ENCODE data around the gene TMEM178B.

The TMEM178B gene

DNA sequence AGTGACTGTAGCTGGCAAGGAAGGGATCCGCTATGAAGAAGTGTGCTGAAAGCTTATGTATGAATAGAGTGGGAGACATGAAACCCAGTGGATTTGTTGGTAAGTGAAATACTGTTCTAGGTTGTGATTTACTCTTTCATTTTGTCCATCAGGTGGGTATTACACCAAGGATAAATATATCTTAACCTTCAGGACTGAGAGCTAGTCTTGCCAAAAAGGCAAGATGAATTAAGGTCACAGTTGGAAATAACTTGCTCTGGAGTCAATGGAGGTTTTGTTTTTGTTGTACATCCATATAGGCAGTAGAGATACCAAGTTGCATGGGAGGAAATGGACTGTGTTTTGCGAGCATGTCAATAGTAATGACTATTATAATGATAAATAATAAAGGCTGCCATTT, 190.6 kb downstream of the TMEM178B start:
- Histone ChIP-seq H3K27me3 (ENCODE audit: insufficient read depth, low read length) (no peaks in the 10 kb centered on the region), H3K79me2 (ENCODE audit: control insufficient read depth, insufficient read depth, low read length, unreplicated experiment) (no peaks in the 10 kb centered on the region), H3K4me1 (ENCODE audit: control insufficient read depth, insufficient read depth, low read length, unreplicated experiment) (no peaks in the 10 kb centered on the region), H3K27ac (ENCODE audit: low read depth, low read length) (no peak overlapping the region), H2AFZ (ENCODE audit: low read length, unreplicated experiment) (no peak overlapping the region), H3K4me3 (ENCODE audit: low read depth, low read length) (no peak overlapping the region), H3K36me3 (ENCODE audit: insufficient read depth, low read length) (no peaks in the 10 kb centered on the region)

DNA sequence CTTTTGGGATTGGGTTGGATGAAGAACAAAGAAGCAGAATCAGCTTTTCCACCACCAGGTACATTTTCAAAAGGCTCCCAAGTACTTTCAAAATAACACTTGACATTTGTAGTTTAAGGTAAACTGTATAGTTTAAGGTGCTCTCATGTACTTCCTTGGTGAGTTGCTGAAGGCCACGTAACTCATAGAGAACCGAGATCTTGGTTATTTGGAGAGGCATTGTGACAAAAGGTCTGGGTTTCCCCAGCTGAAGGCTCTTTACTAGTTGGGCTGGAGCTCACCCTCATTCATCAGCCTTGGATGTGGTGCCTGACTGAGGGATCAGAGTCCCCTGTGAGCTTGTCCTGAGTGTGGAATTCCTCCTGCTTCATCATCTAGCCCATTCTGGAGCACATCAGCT, 191.8 kb downstream of the TMEM178B start:
- H3K79me2 ChIP-seq (ENCODE audit: control insufficient read depth, insufficient read depth, low read length, unreplicated experiment) = no peaks in the 10 kb centered on the region
- no peaks in the 10 kb centered on the region for H3K27me3 ChIP-seq (ENCODE audit: insufficient read depth, low read length)
- H3K27ac ChIP-seq (ENCODE audit: low read depth, low read length) = no peak overlapping the region
- H3K4me3 ChIP-seq (ENCODE audit: low read depth, low read length) = no peak overlapping the region
- H3K4me1 ChIP-seq (ENCODE audit: control insufficient read depth, insufficient read depth, low read length, unreplicated experiment) = no peaks in the 10 kb centered on the region
- no peaks in the 10 kb centered on the region for H3K36me3 ChIP-seq (ENCODE audit: insufficient read depth, low read length)
- H2AFZ ChIP-seq (ENCODE audit: low read length, unreplicated experiment) = no peak overlapping the region

DNA sequence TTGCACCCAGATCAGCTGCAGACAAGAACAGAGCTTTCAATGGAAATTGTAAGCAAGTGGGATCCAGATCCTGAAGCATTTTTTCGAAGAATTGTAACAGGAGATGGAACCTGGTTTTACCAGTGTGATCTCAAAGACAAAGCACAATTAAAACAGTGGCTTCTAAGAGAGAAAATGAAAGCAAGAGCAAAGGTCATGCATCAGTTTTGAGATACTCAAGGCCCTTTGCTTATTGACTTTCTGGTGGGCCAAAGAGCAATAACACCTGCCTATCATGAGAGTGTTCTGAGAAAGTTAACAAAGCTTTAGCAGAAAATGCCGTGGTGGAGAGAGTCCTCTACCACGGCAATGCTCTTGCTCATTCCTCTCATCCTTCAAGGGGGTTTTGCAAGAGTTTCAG, 194.8 kb downstream of the TMEM178B start:
- no peak overlapping the region for H3K4me3 ChIP-seq (ENCODE audit: low read depth, low read length)
- no peak overlapping the region for H3K27ac ChIP-seq (ENCODE audit: low read depth, low read length)
- H2AFZ ChIP-seq (ENCODE audit: low read length, unreplicated experiment) = no peak overlapping the region
- H3K27me3 ChIP-seq (ENCODE audit: insufficient read depth, low read length) = no peaks in the 10 kb centered on the region
- H3K36me3 ChIP-seq (ENCODE audit: insufficient read depth, low read length) = no peaks in the 10 kb centered on the region
- no peaks in the 10 kb centered on the region for H3K79me2 ChIP-seq (ENCODE audit: control insufficient read depth, insufficient read depth, low read length, unreplicated experiment)
- no peaks in the 10 kb centered on the region for H3K4me1 ChIP-seq (ENCODE audit: control insufficient read depth, insufficient read depth, low read length, unreplicated experiment)

DNA sequence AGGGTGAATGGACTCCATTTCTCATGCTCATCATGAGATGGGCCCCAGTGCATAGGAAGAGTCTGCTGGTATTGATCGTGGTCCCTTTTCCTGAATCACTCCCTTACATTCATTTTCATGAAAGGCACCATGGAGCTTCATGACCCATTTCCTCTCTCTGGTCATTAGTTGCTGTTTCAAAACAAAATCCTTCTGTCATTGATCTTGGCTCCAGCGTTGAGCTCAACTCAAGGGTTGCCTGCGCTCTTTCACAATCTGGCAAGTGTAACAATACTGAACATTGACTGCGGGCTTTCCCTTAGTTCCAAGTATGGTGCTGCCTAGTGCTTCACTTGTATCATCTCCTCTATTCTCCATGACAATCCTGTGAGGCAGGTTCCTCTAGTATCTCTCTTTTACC, 197.6 kb downstream of the TMEM178B start:
- Histone ChIP-seq H2AFZ (ENCODE audit: low read length, unreplicated experiment) (no peak overlapping the region), H3K4me3 (ENCODE audit: low read depth, low read length) (no peak overlapping the region), H3K27me3 (ENCODE audit: insufficient read depth, low read length) (no peaks in the 10 kb centered on the region), H3K36me3 (ENCODE audit: insufficient read depth, low read length) (no peaks in the 10 kb centered on the region), H3K79me2 (ENCODE audit: control insufficient read depth, insufficient read depth, low read length, unreplicated experiment) (no peaks in the 10 kb centered on the region), H3K4me1 (ENCODE audit: control insufficient read depth, insufficient read depth, low read length, unreplicated experiment) (no peaks in the 10 kb centered on the region), H3K27ac (ENCODE audit: low read depth, low read length) (no peak overlapping the region)

DNA sequence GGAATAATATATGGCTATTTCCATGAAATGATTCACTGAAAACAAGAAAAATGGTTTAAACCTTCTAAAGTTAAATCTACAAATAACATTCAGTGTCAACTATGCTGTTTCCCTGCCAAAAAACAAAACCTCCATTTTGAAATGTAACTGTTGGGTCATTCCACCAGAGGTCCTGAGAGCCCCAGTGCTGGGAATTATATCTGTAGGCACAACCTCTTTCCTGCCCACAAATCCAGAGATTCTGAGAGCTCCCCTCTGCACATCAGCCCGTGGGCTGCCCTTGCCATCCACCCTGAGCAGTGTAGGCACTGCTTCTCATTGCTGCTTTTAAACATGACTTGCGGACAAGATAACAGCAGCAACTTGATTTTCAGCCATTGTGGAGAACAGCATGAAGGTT, 198.6 kb downstream of the TMEM178B start:
- Histone ChIP-seq H2AFZ (ENCODE audit: low read length, unreplicated experiment) (no peak overlapping the region), H3K27me3 (ENCODE audit: insufficient read depth, low read length) (no peaks in the 10 kb centered on the region), H3K79me2 (ENCODE audit: control insufficient read depth, insufficient read depth, low read length, unreplicated experiment) (no peaks in the 10 kb centered on the region), H3K27ac (ENCODE audit: low read depth, low read length) (no peak overlapping the region), H3K4me1 (ENCODE audit: control insufficient read depth, insufficient read depth, low read length, unreplicated experiment) (no peaks in the 10 kb centered on the region), H3K36me3 (ENCODE audit: insufficient read depth, low read length) (no peaks in the 10 kb centered on the region), H3K4me3 (ENCODE audit: low read depth, low read length) (no peak overlapping the region)

DNA sequence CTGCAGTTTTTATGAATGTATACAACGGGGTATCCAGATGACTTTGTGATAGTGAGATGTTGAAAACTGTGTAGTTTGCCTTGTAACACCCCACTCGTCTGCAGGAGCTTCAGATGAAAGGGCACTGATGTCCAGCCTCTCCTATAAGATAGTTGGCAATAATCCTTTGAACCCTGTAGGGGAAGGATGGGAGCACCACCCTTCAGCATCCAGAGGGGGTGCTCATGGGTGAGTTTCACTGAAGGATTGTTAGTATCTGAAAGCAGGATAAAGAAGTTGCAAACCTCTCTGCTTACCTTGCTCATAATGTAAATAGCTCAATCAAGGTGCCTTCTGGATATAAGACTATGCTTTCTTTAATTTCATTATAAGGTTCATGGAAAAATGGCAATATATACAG, 201.5 kb downstream of the TMEM178B start:
- H3K79me2 ChIP-seq (ENCODE audit: control insufficient read depth, insufficient read depth, low read length, unreplicated experiment) = no peaks in the 10 kb centered on the region
- H3K36me3 ChIP-seq (ENCODE audit: insufficient read depth, low read length) = no peaks in the 10 kb centered on the region
- H2AFZ ChIP-seq (ENCODE audit: low read length, unreplicated experiment) = no peak overlapping the region
- H3K27ac ChIP-seq (ENCODE audit: low read depth, low read length) = no peak overlapping the region
- no peaks in the 10 kb centered on the region for H3K4me1 ChIP-seq (ENCODE audit: control insufficient read depth, insufficient read depth, low read length, unreplicated experiment)
- H3K4me3 ChIP-seq (ENCODE audit: low read depth, low read length) = no peak overlapping the region
- no peaks in the 10 kb centered on the region for H3K27me3 ChIP-seq (ENCODE audit: insufficient read depth, low read length)

DNA sequence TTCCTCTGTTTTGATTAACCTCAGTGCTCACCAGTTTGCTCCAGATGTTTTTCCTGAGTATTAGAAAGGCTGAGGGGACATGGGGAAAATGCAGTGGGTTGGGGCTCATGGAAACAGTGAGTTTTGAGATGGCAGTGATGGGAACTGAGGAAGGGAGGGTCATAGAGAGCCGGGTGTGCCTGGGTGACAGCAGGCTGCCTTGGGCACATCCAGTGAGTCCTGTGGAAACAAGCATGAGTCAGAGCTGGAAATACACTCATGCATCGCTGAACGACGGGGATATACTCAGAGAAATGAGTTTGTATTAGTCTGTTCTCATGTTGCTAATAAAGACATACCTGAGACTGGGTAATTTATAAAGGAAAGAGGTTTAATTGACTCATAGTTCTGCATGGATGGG, 202.2 kb downstream of the TMEM178B start:
- Histone ChIP-seq H2AFZ (ENCODE audit: low read length, unreplicated experiment) (no peak overlapping the region), H3K27ac (ENCODE audit: low read depth, low read length) (no peak overlapping the region), H3K79me2 (ENCODE audit: control insufficient read depth, insufficient read depth, low read length, unreplicated experiment) (no peaks in the 10 kb centered on the region), H3K27me3 (ENCODE audit: insufficient read depth, low read length) (no peaks in the 10 kb centered on the region), H3K36me3 (ENCODE audit: insufficient read depth, low read length) (no peaks in the 10 kb centered on the region), H3K4me3 (ENCODE audit: low read depth, low read length) (no peak overlapping the region), H3K4me1 (ENCODE audit: control insufficient read depth, insufficient read depth, low read length, unreplicated experiment) (no peaks in the 10 kb centered on the region)

DNA sequence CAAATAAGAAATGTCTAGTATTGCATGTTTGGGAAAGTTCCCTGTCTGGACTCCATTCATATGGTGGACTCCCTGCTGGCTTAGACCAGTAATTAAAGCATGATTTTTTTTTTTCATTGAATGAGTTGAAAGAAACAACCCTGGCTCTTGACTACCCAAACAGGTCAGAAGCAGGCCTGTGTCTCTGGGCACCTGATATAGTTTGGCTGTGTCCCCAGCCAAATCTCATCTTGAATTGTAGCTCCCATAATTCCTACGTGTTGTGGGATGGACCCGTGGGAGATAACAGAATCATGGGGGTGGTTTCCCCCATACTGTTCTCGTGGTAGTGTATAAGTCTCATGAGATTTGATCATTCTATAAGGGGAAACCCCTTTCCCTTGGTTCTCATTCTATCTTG, 206.2 kb downstream of the TMEM178B start:
- Histone ChIP-seq H3K27me3 (ENCODE audit: insufficient read depth, low read length) (no peaks in the 10 kb centered on the region), H3K79me2 (ENCODE audit: control insufficient read depth, insufficient read depth, low read length, unreplicated experiment) (no peaks in the 10 kb centered on the region), H3K36me3 (ENCODE audit: insufficient read depth, low read length) (no peaks in the 10 kb centered on the region), H3K4me3 (ENCODE audit: low read depth, low read length) (no peak overlapping the region), H3K27ac (ENCODE audit: low read depth, low read length) (no peak overlapping the region), H3K4me1 (ENCODE audit: control insufficient read depth, insufficient read depth, low read length, unreplicated experiment) (no peaks in the 10 kb centered on the region), H2AFZ (ENCODE audit: low read length, unreplicated experiment) (no peak overlapping the region)

DNA sequence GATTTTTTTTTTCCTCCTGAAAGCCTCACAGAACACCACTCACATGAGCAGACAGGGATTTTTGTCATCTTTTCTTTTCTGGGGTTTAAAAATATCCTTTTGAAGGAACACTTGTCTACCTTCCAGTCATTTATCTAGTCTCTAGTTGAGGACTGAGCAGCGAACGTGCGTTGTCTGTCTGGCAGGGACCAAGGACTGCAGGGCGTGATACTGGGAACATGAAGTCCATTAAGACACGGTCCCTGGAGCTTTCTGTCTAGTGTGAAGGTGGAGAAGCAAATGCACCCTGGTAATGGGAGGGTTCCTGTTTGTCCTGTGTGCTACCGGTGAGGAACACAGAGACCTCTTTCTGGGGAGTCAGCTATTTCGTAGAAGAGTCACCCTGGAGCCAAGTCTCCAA, 207.4 kb downstream of the TMEM178B start:
- H3K4me1 ChIP-seq (ENCODE audit: control insufficient read depth, insufficient read depth, low read length, unreplicated experiment) = no peaks in the 10 kb centered on the region
- no peaks in the 10 kb centered on the region for H3K79me2 ChIP-seq (ENCODE audit: control insufficient read depth, insufficient read depth, low read length, unreplicated experiment)
- no peaks in the 10 kb centered on the region for H3K27me3 ChIP-seq (ENCODE audit: insufficient read depth, low read length)
- no peak overlapping the region for H3K27ac ChIP-seq (ENCODE audit: low read depth, low read length)
- no peak overlapping the region for H2AFZ ChIP-seq (ENCODE audit: low read length, unreplicated experiment)
- H3K36me3 ChIP-seq (ENCODE audit: insufficient read depth, low read length) = no peaks in the 10 kb centered on the region
- H3K4me3 ChIP-seq (ENCODE audit: low read depth, low read length) = no peak overlapping the region

DNA sequence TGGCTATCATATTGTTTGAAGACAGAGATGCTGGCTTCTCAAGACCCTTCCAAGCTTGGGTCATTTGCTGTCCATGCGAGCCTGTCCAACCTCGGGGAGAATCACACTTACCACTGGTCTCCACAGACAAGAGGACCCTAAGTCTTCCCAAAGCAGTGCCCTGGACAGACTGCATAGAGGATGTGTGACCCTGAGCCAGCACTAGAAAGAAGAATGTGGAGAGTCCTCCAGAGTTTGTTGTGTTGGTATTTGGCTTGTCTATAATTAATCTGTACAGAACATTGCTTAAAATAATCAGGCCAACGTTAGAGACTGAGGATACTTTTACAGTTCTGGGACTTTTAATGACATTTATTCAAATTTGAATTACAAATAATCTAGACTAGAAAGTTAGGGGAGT, 212.7 kb downstream of the TMEM178B start:
- H3K4me1 ChIP-seq (ENCODE audit: control insufficient read depth, insufficient read depth, low read length, unreplicated experiment) = no peaks in the 10 kb centered on the region
- no peak overlapping the region for H3K4me3 ChIP-seq (ENCODE audit: low read depth, low read length)
- no peak overlapping the region for H2AFZ ChIP-seq (ENCODE audit: low read length, unreplicated experiment)
- no peaks in the 10 kb centered on the region for H3K79me2 ChIP-seq (ENCODE audit: control insufficient read depth, insufficient read depth, low read length, unreplicated experiment)
- no peak overlapping the region for H3K27ac ChIP-seq (ENCODE audit: low read depth, low read length)
- H3K27me3 ChIP-seq (ENCODE audit: insufficient read depth, low read length) = no peaks in the 10 kb centered on the region
- H3K36me3 ChIP-seq (ENCODE audit: insufficient read depth, low read length) = no peaks in the 10 kb centered on the region

DNA sequence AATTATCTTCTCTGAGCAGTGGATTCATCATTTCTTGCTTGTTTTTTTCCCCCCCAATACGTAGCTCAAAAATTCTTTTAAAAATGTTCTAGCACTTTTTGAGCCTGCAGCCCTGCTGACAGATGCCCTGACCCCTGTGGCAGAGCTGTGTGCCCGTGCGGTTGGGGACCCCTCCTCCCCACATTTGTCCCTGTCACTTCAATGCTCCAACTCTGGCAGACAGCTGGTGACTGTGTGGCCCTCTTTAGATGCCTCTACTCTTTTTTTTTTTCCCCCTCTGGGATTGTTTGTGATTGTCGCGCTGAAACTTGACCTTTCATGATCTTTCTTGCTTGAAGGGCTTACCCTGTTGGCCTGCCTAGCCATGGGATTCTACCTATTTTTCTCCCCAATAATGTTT, 214.1 kb downstream of the TMEM178B start:
- Histone ChIP-seq H3K79me2 (ENCODE audit: control insufficient read depth, insufficient read depth, low read length, unreplicated experiment) (no peaks in the 10 kb centered on the region), H3K36me3 (ENCODE audit: insufficient read depth, low read length) (no peaks in the 10 kb centered on the region), H3K4me3 (ENCODE audit: low read depth, low read length) (no peak overlapping the region), H3K27me3 (ENCODE audit: insufficient read depth, low read length) (no peaks in the 10 kb centered on the region), H2AFZ (ENCODE audit: low read length, unreplicated experiment) (no peak overlapping the region), H3K27ac (ENCODE audit: low read depth, low read length) (no peak overlapping the region), H3K4me1 (ENCODE audit: control insufficient read depth, insufficient read depth, low read length, unreplicated experiment) (no peaks in the 10 kb centered on the region)

DNA sequence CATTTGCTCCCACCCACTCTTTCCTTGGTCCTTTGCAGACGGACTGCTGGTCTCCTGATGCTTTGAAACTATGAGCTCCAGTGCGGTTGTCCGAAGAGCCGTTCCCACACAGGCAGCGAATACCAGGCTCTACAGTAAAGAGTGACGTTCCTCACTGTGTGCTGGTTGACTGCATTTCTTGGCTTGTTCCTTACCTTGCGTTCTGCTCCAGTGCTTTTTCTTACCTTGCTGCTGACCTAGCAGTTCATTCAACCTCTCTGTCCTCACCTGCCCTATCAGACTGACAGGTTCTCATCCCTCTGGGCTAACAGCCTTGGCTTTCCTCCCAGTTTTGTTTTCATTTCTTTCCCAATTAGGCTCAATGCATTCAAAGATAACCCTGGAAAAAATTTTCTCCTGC, 214.8 kb downstream of the TMEM178B start:
- no peaks in the 10 kb centered on the region for H3K27me3 ChIP-seq (ENCODE audit: insufficient read depth, low read length)

More for the DNA sequence above, 214.8 kb downstream of the TMEM178B start:
- no peaks in the 10 kb centered on the region for H3K4me1 ChIP-seq (ENCODE audit: control insufficient read depth, insufficient read depth, low read length, unreplicated experiment)
- H3K4me3 ChIP-seq (ENCODE audit: low read depth, low read length) = no peak overlapping the region
- no peaks in the 10 kb centered on the region for H3K36me3 ChIP-seq (ENCODE audit: insufficient read depth, low read length)
- no peak overlapping the region for H2AFZ ChIP-seq (ENCODE audit: low read length, unreplicated experiment)
- no peaks in the 10 kb centered on the region for H3K79me2 ChIP-seq (ENCODE audit: control insufficient read depth, insufficient read depth, low read length, unreplicated experiment)
- no peak overlapping the region for H3K27ac ChIP-seq (ENCODE audit: low read depth, low read length)

Measured in ACC112 (cell line).